ENCODE results near the gene DIS3L2.
"Not testable (repeated sequence)": the region's sequence is repeated elsewhere in the genome, so short reads cannot be mapped to it uniquely, and the experiment has no call there.

The DIS3L2 gene

GRCh38 chr2:231928901-231929725, 32.4 kb upstream of the DIS3L2 start:
- DNase-seq (ENCODE audit: low spot score): no peak

- no peak for DNase-seq (ENCODE audit: low spot score)
Measured at GRCh38 chr2:231929961-231930592, 31.4 kb upstream of the DIS3L2 start.

GRCh38 chr2:231930593-231931281, 30.8 kb upstream of the DIS3L2 start:
- DNase-seq (ENCODE audit: low spot score): no peak

DNA sequence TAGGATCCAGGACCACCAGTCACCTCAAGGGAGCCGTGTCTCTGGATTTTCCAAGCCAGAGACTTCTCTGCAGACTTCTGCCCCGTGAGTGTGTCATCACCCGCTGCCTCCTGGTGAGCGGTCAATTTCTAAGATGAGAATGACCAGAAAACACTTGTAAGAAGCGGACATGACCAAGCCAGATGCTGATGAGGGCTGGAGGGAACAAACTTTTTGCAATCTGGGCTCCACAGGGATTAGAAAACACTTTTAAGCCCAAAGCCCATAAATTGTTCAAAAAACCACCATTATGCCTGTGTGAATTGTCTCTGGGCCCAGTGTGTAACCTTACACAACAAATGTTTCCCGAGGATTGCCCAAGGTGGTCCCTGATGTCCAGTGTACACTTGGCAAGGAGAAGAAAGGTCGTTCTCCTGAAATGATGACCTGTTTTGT, 30.0 kb upstream of the DIS3L2 start:
- no peak for DNase-seq (ENCODE audit: low spot score)

GRCh38 chr2:231932711-231932970, 28.9 kb upstream of the DIS3L2 start:
- no peak for DNase-seq (ENCODE audit: low spot score)

DNA sequence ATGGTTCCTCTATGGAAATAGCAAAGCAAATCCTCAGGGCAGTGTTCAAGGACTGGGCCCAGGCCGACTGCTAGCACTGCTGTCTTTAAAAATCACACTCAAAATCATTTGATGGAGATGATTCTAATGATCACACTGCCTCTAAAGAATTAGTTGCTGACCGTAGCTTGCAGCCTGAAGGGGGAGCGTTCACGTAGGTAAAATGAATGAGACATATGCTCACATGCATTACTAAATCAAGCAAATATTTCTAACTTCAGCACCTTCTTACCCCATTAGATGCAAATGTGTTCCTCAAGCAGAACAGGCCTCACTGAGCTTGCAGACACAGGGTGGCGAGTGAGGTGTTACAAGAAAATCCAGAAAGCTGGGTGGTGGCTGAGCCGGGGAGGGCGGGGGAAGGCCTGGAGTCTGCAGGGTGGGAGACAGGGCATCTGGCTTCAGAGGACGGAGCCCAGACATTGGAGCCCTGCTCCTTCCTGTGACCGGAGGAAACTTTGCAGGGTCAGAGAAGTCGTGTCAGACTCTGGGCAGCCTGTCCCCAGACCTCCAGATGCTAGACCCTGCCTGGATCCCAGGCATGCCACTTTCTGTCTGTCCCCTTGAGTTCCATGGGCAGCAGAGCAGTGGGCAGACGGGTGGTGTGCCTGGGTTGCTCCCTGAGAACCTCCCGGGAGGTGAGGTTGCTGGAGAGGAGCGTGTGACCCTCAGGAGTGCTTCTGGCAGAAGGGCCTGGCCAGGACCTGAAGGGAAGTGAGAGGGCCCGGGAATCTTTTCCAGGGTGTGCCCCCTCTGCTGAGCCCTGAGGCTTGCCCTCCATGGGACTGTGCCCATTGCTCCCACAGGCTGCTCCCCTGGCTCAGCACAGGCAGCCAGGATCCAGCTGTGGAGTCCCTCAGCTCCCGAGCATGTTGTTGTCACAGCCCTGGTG, 28.3 kb upstream of the DIS3L2 start:
- no peak for DNase-seq (ENCODE audit: low spot score)

GRCh38 chr2:231933916-231934401, 27.6 kb upstream of the DIS3L2 start:
- DNase-seq (ENCODE audit: low spot score): no peak

DNA sequence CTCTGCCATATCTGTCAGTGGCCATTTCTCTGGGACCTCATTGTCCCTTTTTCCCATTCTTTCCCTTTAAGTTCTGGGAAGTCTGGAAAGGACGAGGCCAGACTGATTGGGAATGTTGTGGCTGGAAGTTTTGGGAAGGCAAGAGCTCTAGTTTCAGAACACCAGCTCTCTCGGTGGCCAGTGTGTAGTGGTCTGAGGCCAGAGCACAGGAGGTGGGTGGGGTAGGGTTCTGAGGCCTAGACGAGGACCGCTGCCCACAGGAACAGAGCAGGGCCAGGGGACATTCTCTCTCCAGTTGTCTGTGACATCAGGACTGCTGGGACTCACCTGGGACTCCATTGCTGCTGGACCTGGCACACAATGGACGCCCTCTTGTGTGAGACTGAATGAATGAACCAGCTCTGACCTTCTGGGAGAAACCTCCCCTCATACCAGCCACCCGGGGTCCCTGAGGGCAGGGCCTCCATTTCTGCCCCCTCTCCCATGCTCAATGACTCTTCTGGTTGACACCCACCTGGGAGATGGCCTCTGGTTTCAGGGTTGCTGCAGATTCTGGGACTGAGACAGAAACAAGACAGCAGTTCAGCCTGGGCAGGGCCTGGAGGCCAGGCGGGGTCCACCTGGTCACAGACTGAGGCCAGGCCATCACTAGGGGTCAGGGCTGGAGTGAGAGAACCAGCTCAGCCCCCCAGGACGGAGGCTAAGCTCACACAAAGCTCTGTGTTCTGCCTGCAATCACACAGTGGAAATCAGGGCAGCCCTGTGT, 26.9 kb upstream of the DIS3L2 start:
- DNase-seq (ENCODE audit: low spot score): no peak

DNA sequence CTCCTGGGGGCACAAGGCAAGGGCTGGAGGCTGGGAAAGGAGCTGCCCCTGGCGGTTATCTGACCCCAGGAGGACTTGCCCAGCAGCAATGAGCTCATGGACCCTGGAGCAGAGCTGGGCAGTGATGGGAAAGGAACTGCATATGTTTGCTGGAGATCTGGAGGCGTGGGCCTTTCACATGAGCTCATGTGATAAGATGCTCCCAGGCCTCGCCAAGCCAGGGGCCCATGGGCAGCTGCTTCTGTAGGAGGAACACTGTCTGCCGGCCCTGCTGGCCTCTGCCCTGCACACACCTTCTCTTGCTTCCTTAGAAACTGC, 26.3 kb upstream of the DIS3L2 start:
- DNase-seq (ENCODE audit: low spot score): no peak

DNA sequence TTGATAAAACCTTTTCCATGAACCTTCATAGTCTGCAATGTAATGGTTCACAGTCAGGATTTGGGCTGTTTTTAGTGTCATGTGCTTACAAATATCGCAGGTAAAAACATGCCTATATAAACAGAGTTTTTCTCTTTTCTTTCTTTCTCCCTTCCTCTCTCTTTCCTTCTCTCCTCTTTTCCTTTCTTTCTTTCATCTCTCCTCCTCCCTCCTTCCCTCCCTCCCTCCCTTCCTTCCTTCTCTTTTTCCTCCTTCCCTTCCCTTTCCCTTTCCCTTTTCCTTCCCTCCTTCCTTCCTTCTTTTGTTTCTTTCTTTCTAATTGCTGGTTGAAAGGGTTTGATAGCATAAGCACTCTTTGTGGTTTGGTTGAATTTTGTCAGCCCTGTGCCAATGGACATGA, 25.7 kb upstream of the DIS3L2 start:
- no peak for DNase-seq (ENCODE audit: low spot score)

GRCh38 chr2:231936491-231936890, 25.0 kb upstream of the DIS3L2 start:
- DNase-seq (ENCODE audit: low spot score): no peak

DNA sequence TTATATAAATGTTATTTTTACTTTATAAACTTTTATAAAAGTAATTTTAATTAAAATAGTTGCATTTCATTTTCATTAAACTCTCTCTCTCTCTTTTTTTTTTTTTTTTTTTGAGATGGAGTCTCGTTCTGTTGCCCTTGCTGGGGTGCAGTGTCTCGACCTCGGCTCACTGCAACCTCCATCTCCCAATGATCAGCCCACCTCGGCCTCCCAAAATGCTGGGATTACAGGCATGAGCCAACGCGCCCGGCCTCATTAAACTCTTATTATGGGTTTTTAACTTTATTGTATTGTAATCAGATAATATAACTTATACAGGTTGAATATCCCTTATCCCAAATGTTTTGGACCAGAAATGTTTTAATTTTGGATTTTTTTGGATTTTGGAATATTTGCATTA, 24.5 kb upstream of the DIS3L2 start:
- no peak for DNase-seq (ENCODE audit: low spot score)

- DNase-seq (ENCODE audit: low spot score): no peak
Measured at GRCh38 chr2:231939022-231939421, 22.5 kb upstream of the DIS3L2 start.

GRCh38 chr2:231940795-231941194, 20.7 kb upstream of the DIS3L2 start:
- DNase-seq (ENCODE audit: low spot score): no peak

DNA sequence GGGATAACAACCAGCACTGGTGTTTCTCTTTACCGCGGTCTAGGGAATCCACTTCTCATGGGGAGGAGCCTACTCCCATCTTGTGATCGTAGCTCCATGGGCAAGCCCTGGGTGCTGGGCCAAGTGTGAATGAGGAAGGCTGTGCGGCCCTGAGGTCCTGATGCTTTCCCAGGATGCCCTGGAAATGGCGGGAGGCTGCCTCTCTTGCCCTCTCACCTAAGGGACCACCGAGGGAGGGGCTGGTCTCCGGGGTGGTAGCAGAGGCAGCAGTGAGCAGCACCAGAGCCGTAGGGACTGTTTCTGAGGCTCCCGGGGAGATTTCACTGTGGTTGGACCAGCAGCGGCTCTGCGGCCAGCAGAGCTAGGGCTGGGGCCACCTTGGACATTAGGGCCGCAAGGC, 19.8 kb upstream of the DIS3L2 start:
- no peak for DNase-seq (ENCODE audit: low spot score)

GRCh38 chr2:231942180-231942579, 19.3 kb upstream of the DIS3L2 start:
- DNase-seq (ENCODE audit: low spot score): no peak

GRCh38 chr2:231946241-231946814, 15.2 kb upstream of the DIS3L2 start:
- DNase-seq (ENCODE audit: low spot score): no peak

DNA sequence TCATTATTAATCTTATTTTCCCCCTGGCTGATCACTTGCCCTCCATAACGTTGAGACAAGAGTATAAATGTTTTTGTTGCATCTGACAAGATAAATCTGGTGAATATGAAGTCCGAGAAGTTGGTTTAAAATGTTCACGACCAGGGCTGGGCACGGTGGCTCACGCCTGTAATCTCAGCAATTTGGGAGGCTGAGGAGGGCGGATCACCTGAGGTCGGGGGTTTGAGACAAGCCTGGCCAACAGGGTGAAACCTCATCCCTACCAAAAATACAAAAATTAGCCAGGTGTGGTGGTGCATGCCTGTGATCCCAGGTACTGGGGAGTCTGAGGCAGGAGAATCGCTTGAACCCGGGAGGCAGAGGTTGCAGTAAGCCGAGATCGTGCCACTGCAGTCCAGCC, 14.4 kb upstream of the DIS3L2 start:
- DNase-seq (ENCODE audit: low spot score): not testable (repeated sequence)

GRCh38 chr2:231947694-231948093, 13.8 kb upstream of the DIS3L2 start:
- no peak for DNase-seq (ENCODE audit: low spot score)

- no peak for DNase-seq (ENCODE audit: low spot score)
Measured at GRCh38 chr2:231951452-231952035, 10.0 kb upstream of the DIS3L2 start.
